Measurements from ENCODE around the gene TEX2. TPM values are rescaled to one million over a fixed set of nuclear protein-coding genes. Genes with fewer than 3 reads are reported as not detected.
A peak's percentile ranks its signal among the peaks of the same experiment; 100 is the strongest.

TEX2 gene
- total and polyA plus RNA-seq, 2 of the 13 experiments (the other 11 are each of a cell fraction or from before 2014, with no cell fraction given) = 21.4 to 37.7 TPM

DNA sequence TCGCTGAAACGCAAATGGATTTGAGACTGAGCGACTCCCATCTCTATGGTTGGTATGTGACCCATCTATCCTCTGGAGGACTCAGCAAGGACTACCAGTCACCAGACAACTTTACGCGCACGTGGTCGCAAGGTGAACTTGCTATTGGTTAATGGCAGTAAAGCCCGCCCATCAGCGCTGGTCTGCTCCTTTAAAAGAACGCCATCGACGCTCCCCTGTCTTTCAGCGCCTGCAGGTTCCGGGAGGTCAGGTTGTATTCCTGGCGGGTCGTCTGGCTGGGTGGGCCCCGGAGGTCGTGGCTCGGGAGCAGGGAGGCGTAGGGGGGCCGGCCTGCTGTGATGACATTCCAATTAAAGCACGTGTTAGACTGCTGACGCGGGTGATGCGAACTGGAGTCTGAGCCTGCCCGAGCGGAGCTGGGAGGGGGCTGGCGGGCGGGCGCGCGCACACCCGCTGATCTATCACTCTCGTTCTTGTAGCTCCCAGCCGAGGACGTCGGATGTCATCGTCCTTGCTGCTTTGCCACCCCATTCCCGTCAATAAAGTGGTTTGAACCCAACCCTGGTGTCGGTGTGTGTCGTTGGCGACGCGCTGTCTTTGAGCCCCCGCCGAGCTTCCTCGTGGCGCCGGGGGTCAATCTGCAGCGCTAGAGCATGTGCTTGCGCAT lies 117.2 kb downstream of the TEX2 start (continued):
- TF ChIP-seq, protein P1, sequence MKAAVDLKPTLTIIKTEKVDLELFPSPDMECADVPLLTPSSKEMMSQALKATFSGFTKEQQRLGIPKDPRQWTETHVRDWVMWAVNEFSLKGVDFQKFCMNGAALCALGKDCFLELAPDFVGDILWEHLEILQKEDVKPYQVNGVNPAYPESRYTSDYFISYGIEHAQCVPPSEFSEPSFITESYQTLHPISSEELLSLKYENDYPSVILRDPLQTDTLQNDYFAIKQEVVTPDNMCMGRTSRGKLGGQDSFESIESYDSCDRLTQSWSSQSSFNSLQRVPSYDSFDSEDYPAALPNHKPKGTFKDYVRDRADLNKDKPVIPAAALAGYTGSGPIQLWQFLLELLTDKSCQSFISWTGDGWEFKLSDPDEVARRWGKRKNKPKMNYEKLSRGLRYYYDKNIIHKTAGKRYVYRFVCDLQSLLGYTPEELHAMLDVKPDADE (CRISPR knock-in tag; IDR thresholded peaks at IDR 0.05) = no peak
- TF ChIP-seq MED8 (CRISPR knock-in tag; IDR thresholded peaks at IDR 0.05; ENCODE audit: insufficient replicate concordance) = peak; percentile 96
- TF ChIP-seq ZNF747 (CRISPR knock-in tag; IDR thresholded peaks at IDR 0.05; ENCODE audit: borderline replicate concordance) = peak; percentile 88
- TF ChIP-seq, protein P2, sequence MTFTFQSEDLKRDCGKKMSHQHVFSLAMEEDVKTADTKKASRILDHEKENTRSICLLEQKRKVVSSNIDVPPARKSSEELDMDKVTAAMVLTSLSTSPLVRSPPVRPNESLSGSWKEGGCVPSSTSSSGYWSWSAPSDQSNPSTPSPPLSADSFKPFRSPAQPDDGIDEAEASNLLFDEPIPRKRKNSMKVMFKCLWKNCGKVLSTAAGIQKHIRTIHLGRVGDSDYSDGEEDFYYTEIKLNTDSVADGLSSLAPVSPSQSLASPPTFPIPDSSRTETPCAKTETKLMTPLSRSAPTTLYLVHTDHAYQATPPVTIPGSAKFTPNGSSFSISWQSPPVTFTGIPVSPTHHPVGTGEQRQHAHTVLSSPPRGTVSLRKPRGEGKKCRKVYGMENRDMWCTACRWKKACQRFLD (CRISPR knock-in tag; IDR thresholded peaks at IDR 0.05; ENCODE audit: borderline replicate concordance) = peak; percentile 94; the same call in 1 of the 2 replicates
- TF ChIP-seq, protein P3, sequence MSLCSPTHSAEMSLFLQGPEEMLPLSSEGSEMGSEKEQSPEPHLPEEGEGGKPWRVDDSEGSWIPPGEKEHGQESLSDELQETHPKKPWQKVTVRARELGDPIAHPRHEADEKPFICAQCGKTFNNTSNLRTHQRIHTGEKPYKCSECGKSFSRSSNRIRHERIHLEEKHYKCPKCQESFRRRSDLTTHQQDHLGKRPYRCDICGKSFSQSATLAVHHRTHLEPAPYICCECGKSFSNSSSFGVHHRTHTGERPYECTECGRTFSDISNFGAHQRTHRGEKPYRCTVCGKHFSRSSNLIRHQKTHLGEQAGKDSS (CRISPR knock-in tag; IDR thresholded peaks at IDR 0.05; ENCODE audit: borderline replicate concordance, low read depth) = peak; percentile 78; the same call in 1 of the 2 replicates
- TF ChIP-seq, protein P4, sequence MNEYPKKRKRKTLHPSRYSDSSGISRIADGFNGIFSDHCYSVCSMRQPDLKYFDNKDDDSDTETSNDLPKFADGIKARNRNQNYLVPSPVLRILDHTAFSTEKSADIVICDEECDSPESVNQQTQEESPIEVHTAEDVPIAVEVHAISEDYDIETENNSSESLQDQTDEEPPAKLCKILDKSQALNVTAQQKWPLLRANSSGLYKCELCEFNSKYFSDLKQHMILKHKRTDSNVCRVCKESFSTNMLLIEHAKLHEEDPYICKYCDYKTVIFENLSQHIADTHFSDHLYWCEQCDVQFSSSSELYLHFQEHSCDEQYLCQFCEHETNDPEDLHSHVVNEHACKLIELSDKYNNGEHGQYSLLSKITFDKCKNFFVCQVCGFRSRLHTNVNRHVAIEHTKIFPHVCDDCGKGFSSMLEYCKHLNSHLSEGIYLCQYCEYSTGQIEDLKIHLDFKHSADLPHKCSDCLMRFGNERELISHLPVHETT (CRISPR knock-in tag; conservative IDR thresholded peaks at IDR 0.05) = peak; percentile 84
- peak; percentile 81; the same call in 1 of the 2 replicates for TF ChIP-seq RFXAP (CRISPR knock-in tag; IDR thresholded peaks at IDR 0.05; ENCODE audit: borderline replicate concordance)
- TF ChIP-seq AGO2 (optimal IDR thresholded peaks at IDR 0.05; ENCODE audit: low read depth, low read length) = peak; percentile 100
- peak; percentile 72; the same call in 1 of the 2 replicates for TF ChIP-seq ZNF546 (CRISPR knock-in tag; conservative IDR thresholded peaks at IDR 0.05)
- TF ChIP-seq MTA1 (CRISPR knock-in tag; IDR thresholded peaks at IDR 0.05; ENCODE audit: borderline replicate concordance) = peak; percentile 15; the same call in 1 of the 2 replicates
- peak; percentile 99 for TF ChIP-seq NFKB2 (CRISPR knock-in tag; IDR thresholded peaks at IDR 0.05; ENCODE audit: borderline replicate concordance)
- TF ChIP-seq NCOA2 (CRISPR knock-in tag; IDR thresholded peaks at IDR 0.05) = peak; percentile 71
- peak; percentile 36; the same call in 1 of the 2 replicates for TF ChIP-seq ZNF619 (CRISPR knock-in tag; IDR thresholded peaks at IDR 0.05)
- TF ChIP-seq, protein P5, sequence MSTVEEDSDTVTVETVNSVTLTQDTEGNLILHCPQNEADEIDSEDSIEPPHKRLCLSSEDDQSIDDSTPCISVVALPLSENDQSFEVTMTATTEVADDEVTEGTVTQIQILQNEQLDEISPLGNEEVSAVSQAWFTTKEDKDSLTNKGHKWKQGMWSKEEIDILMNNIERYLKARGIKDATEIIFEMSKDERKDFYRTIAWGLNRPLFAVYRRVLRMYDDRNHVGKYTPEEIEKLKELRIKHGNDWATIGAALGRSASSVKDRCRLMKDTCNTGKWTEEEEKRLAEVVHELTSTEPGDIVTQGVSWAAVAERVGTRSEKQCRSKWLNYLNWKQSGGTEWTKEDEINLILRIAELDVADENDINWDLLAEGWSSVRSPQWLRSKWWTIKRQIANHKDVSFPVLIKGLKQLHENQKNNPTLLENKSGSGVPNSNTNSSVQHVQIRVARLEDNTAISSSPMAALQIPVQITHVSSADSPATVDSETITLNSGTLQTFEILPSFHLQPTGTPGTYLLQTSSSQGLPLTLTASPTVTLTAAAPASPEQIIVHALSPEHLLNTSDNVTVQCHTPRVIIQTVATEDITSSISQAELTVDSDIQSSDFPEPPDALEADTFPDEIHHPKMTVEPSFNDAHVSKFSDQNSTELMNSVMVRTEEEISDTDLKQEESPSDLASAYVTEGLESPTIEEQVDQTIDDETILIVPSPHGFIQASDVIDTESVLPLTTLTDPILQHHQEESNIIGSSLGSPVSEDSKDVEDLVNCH (CRISPR knock-in tag; IDR thresholded peaks at IDR 0.05) = peak; percentile 87; the same call in 1 of the 2 replicates
- no peak; the same call in 1 of the 2 replicates for TF ChIP-seq SSRP1 (CRISPR knock-in tag; IDR thresholded peaks at IDR 0.05)
- TF ChIP-seq MEIS2 (CRISPR knock-in tag; IDR thresholded peaks at IDR 0.05) = no peak
- TF ChIP-seq, protein P6, sequence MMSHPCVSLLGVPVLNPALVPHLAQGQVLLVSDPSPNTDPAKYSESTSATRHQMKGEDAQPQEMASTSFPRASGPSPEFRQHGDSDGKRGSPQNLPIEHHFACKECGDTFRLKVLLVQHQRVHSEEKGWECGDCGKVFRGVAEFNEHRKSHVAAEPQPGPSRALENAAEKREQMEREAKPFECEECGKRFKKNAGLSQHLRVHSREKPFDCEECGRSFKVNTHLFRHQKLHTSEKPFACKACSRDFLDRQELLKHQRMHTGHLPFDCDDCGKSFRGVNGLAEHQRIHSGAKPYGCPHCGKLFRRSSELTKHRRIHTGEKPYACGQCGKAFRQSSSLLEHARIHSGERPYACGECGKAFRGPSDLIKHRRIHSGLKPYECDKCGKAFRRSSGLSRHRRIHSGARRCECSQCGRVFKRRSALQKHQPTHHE (CRISPR knock-in tag; IDR thresholded peaks at IDR 0.05; ENCODE audit: borderline replicate concordance) = peak; percentile 89; the same call in 1 of the 2 replicates
- 0 out of 2 replicates have a peak, but pooled peaks have one; percentile 67 for TF ChIP-seq ZNF569 (CRISPR knock-in tag; IDR thresholded peaks at IDR 0.05; ENCODE audit: borderline replicate concordance)
- no peak for TF ChIP-seq HOXA9 (CRISPR knock-in tag; IDR thresholded peaks at IDR 0.05; ENCODE audit: borderline replicate concordance)

Data from HepG2 (cell line).